ENCODE results near the gene STS.

DNA sequence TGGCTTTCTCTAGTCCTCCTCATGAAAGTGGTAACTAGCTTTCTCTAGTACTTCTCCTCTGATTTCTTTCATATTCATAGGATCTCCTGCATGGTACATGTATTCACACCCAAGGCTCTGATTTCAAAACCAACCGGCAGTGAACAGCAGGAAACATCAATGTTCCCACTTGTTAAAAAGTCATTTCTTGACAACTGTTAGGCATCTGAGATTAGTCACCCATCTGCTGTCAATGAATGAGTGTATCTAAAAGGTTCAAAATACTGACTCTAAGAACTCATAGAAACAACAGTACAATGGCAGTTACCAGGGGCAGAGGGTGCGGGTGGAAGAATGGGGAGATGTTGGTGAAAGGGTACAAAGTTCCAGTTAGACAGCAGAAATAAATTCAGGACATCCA lies 31.9 kb downstream of the STS start:
- TF ChIP-seq EGR1 (IDR thresholded peaks at IDR 0.05) (no peak), CREB1 (IDR thresholded peaks at IDR 0.05; ENCODE audit: low read depth) (no peak), CEBPB (IDR thresholded peaks at IDR 0.05) (no peak)
